GM19452 (cell line): ENCODE measurements around the gene DCDC1.

Experiments used
- ATAC-seq: cut with Tn5 transposase; IDR thresholded peaks from one replicate; pipeline ENCODE4 v1.9.1; 2021; ENCODE audit not compliant: unreplicated experiment

DCDC1 gene

DNA sequence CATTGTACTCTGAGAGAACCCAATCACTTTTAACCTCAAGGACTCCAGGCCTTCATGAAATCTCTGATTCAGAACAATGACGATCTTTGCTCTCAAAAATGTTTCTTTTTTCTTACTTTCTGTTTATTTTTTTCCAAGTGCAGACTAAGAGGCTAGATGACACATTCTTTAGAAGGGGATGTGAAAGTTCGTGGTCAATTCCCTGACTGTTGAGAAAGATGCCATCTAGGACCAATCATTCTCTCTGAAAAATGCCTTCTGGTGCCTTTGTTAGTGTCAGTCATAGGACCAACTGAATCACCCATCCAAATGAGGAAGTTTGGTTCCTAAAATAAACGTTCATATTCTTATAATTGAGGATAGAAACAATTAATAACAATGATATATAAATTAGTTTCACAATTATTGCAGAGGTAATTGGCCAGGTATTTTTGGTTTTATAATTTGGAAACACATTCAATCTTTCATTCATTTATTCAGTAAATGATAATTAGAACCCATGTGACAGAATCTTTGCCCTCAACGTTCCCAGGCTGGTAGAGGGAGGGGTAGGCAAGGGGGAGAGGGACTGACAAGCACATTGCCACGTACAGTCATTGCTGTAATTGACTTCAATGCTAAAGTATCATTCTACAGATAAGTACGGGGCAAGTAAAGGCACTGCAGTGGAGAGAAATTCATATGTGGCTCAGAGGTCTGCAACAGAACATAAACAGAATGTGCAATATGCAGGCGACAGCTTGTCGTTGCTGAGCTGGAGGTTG lies 450.0 kb downstream of the DCDC1 start:
- ATAC-seq = peak; percentile 52

DNA sequence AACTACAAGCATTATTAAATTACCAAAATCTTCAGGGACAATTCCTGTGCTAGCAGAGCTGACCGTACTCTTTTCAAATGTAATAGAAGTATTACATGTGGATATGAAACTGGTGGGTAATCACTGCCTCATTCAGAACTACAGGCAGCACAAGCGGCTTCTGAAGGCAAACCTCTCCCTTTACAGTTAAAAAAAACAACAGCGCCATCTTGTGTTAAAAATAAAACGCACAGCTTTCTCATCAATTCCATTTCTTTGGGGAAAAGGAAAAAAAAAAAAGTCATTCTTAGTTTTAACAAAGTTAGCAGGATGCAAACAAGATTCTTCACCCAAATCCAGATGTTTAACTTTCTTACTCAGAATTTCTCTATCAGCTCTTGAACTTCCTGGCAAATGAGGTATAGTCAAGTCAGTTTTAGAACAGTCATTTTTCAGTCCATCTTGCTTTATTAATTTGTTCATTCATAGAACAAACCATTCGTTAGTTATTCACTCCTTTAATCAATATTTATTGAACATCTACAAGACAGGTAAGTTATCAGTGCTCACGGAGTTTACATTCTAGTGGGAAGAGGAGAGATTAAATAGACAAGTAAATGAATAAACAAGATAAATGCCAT lies 451.6 kb downstream of the DCDC1 start:
- peak; percentile 74 for ATAC-seq

DNA sequence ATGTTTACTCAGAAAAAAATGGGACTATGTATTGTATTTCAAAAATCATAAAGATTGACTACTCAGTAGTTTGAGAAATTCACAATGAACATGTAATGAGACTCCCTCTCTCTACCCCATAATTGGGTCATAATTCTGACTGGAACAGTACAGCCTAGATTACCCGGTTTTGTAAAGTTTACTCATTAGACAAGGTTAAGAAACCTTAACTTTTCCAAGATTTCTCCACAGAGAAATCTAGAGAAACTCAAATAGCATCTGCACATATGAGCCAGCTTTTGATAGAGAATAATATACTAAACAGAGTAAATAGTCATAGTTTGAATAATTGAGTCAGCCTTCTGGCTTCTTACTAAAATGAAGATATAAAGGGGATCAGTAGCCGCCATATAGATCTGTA lies 452.3 kb downstream of the DCDC1 start:
- ATAC-seq = no peak

DNA sequence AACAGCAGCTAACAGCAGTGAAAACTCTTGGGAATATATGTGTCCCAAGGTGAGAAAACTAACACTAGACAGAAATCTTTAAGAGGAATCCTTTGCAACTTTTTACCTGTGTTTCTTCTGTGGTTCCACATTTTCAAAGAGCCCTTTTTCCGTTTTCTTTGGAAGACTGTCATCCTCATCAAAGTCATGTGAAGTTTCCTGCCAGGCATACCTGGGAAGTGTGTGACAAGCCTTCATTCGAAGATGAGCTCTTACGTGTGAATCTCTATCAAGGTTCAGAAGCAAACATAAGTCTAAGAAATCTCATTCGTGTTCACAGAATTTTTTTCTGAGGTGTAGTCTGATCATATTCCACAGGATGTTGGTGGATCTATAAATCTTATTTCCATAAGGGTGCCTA lies 452.8 kb downstream of the DCDC1 start:
- no peak for ATAC-seq

DNA sequence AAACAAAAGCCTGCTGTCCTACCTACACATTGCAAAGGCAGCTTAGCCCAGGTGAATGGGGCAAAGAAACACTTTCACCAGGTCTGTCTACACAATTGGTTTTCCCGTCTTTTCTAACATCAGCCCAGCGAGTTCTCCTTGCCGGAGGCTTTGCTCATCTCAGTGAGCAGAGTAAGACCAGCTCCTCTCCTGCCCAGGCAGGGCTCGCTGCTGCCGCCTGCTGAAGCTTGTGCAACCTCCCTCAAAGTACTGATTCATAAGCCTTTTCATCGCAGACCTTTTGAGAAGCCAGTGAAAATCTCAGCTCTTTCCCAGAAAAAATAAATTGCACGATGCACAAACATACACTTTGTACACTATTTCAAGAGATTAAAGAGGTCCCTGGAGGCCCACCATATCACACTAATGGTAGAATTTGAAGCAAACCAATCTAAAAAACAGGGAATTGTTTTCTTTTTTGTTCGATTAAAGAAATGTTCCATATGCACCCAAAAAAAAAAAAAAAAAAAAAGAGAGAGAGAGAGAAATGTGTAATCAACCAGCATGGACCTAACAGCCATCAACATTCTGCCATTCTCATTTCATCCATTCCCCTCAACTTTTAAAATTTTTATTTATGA lies 455.3 kb downstream of the DCDC1 start:
- no peak for ATAC-seq

DNA sequence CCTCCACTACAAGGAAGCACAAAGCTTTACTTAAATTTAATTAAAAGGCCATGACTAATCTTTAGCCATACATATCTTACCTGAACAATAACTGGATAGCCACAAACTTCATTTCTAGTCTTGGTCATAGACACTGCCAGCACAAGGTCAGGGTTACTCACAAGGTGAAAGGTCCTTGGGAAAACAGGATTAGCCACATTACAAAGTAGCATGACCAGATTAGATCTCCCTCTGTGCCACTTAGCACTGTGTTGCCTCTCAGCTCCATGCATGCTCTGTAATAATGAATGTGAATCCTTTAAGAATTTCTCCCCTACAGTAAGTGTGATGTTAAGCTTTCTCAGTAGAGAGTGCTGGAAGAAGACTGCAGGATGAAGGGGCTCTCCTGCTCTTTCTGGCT lies 458.3 kb downstream of the DCDC1 start:
- ATAC-seq = no peak

DNA sequence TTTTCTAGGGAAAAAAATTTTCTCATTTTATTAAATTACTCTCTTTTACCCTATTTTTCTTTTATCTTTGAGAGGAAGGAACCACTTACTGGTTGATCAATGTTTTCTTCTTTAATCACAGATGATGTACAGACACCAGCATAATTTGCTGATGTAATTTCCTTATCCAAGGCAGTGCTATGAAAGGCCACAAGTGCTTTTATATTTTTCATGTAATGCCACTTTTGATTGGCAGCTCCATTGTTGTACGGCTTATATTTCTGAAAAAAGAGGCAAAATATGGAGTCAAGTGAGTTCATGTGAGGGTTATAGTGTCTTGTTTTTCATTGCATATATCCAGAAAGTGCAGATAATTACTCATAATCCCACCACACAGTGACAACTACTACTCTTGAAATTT lies 460.7 kb downstream of the DCDC1 start:
- ATAC-seq = no peak

DNA sequence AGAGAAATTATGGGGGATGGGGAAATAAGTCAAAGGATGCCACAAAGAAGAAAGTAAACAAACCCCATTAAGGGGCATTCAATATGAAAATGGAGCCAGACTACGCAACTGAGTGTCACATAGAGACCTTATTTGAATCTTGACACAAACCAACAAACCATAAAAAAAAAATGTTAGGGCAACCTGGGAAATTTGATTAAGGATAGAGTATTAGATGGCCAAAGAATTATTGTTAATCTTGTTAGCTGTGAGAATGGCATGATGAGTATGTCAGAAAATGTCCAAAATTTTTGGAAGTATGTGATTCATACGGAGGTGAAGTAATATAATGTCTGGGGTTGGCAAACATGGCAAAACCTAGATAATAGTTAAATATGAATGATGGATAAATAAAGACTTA lies 461.3 kb downstream of the DCDC1 start:
- ATAC-seq = no peak

DNA sequence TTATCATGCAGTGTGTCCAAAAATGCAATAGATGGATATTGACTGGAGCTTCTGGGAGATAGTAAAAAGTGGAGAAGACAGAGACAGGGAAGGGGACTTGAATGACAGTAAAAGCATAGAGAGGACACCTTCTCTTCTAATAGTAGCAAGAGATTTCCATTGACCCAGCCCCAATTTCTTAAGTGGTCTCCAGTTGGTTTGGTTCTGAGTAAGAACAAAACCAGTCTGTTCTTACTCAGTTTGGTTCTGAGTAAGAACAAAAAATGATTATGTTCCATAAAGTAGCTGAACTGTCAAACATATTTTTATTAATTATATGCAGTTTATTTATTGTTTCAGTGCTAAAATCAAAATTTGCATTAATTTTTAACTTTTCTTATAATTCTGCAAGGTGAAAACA lies 466.6 kb downstream of the DCDC1 start:
- ATAC-seq = no peak

DNA sequence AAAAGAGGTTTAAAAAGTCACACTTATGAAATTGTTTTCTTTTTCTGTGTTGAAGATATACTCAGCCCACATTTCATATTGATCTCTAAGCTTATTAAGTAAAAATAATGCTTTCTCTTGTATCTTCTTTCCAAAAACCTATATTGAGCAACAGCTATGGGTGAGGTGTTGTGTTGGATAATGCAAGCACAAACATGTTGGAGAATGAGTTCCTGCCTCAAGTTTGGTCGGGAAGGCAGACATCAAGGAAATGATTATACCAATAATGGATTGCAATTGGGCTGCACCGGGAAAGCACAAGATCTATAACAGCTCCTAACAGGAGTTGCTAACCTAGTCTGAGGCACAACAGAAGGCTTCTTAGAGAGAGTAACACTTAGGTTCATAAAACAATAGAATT lies 474.5 kb downstream of the DCDC1 start:
- no peak for ATAC-seq

DNA sequence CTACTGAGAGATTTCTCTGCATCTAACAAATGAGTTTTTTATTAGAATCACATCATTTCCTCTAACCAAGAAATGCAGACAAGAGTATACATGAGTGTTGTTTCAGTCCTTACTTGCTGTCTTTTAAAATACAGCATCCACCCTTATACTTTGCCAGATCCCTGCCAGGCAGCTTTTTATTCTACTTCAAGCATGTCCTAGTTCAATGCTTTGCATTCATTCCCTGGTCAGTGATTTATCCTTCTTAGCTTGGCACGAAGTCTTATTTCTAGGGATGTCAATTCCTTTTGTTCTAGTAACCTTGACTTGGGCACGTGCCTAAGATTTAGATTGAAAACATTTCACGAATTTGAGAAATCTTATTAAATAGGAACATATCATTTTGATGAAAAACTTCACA lies 476.2 kb downstream of the DCDC1 start:
- no peak for ATAC-seq

DNA sequence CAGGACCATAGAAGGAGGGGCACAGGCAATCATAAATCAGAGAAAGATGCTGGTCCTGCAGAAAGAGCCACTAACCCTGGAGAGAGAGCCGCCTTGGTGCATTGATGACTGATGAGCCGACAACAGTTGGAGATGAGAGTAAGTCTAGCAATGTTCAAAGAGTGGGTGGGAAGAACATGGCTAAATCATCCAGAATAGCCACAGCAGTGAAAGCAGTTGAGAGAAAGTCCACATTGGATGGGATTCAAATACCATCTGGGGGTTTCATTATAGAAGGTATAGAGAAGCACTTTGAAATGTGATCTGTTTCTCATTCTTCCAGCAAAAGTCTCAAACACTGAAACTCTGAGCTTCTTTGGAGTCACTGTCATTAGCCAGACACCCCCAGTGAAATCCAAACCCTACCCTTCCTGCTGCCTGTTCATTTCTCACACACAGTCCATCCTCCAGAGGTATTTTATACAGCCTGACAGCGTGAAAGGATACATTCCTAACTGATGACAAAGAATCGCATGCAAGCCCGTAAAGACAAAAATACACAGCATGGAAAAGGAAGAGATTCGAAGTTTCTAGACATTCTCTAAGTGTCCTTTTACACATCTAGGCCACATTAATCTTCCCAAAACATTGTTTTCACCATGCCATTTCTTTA lies 480.3 kb downstream of the DCDC1 start:
- no peak for ATAC-seq

DNA sequence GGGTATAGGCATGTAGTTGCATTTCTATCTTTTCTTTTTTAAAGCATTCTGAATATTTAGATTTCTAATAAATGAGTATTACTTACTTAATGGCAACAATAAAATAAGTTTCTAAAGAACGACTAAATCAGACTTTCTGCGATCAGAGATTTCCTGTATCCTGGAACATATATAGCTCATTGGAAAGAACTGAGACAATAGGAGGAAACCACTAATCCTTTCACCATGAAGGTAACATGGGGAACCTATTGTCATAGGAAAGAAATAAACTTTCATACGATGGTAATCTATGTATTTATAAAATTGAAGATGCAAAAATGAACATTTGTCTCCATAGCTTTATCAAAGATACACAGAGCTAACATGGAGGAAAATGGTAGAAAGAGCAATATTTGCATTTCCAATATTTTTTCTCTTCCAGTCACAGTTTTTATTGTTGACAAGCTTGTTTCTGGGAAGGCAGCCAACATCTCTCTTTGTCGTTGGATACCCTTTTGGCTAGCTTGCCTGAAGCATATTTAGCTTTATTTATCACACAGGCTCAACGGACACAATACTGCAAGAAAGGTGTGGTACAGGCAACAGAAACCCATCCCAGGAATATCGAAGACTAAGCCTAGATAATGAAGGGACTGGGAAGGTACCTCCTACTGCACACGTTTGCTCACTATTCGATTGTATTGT lies 490.1 kb downstream of the DCDC1 start:
- ATAC-seq = no peak

DNA sequence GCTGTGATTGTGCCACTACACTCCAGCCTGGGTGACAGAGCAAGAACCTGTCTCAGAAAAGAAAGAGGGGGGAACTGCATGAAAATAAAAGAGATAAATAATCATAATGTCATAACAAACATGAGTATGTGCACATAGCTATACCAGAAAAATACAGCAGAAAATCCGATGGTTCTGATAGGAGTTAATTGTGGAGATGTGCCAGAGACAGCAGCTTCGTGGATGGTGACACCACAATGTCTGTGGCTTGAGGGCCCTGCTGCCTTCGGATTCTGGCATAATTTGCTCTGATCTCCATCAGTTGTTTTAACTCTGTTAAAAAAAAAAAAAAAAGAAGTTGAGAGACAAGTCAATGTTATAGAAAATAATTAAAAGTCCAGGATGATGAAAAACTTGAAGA lies 491.1 kb downstream of the DCDC1 start:
- no peak for ATAC-seq

DNA sequence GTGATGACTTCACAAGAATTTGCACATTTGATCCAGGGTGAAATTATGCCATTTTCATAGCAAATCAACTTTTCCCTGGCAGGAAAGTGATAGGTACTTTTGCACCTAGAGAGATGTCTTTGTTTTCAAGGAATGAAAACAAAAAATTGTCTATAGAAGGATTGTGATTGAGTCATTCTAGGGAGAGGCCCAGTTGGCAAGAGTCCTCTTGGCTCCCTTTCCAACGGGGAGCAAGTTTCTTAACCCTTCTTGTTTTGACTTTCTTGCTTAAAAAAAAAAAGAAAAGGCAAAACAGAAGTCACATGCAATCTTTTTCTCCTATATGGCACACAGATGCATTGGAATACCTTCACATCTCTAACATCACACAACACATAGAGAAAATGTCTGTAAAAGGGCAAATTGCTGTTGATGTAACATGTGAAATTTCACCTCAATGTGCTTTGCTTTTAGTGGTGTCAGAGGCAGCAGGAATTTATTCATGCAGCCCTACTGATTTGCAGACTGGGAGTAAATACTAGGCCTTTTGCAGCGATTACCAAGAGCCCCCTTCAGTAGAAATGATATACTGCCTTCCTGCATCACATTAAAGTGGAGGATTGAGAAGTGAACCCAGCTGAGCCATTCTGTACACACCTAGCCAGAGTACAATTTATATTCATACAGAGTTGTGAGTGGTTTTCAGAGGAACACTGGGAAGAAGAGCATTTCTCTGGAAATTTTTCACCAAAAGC lies 492.7 kb downstream of the DCDC1 start:
- no peak for ATAC-seq

DNA sequence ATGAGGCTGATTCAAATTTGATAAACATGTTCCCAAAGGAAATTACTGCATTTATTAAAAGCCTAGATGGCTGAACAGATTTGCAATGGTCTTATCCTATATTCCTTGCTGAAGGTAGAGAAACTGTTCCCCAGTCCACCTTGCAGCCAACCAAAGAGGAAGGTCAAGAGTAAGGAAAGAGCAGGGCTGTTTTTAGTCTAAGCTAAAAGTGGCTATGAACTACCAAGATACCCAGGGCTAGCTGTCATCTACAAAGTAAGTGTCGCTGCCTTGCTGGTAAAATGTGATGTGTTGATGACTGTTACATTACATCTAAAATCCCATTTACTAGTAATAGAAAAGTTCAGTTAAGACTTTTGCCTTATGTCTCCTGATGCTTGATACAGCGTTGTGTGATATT lies 493.3 kb downstream of the DCDC1 start:
- no peak for ATAC-seq

DNA sequence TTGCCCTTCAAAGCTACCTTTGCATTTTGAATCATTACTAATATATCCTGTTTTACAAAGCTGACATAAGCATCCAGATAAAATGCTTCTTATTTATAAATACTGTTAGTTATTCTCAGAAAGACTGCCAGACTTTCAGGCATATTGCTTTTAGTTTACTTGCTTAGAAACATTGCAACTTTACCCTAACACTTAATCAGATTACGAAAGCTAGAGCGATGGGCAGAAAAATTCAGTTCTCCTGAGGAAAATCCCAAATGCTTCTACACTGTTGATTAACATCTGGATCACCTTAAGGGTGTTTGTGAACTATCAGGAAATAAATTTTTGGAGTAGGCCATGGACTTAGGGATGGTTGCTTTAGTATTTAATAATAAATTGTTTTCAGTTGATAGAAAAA lies 493.7 kb downstream of the DCDC1 start:
- ATAC-seq = no peak

DNA sequence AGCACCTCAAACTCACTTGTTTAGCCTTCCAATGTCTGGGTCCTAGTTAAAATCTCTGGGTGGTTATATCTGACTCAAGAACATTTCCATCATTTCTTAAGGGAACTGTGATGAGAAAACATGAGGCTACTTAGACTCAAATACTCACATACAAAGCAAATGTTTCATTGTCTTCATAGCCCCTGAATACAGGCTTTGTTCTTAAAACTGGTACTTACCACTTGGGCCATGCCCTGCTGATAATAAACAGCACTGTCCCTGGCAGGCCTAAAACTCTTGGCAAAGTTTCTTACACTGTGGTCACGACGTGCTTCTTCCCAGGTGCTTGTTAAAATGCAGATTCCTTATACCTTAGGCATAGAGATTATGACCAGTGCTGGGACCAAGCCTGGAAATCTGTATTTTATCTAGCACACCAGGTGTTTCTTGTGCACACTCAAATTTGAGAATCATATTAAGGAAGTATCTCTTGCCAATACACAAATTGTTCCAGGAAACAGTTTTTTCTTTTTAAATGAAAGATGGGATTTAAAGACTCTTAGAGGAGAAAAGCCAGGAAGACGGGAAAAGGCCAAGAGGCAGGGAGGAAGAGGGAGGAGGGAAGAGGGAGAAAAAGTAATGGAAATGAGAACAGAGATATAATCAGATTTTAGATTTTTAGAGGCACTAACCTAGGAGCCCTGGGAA lies 495.5 kb downstream of the DCDC1 start:
- ATAC-seq = no peak

DNA sequence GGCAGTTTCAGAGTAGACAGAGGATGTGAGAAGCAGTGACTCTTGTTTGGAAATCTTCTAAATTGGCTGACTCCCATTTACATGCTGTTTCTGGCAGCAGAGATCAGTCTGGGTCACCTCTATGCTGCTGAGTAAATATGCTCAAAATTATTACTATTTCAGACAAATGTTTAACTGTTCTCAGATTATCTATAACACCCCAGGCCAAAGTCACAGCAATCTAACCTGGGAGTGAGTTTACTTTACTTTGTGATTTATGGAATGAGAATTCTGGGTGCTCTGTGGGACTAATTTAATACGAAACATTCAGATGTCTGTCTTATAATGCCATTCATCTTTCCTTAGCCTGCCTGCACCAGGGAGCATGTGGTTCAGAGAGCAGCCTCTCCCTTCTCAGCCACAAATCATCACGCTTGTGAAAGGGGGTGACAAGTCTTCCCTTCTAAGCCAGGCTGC lies 500.9 kb downstream of the DCDC1 start:
- ATAC-seq = no peak

DNA sequence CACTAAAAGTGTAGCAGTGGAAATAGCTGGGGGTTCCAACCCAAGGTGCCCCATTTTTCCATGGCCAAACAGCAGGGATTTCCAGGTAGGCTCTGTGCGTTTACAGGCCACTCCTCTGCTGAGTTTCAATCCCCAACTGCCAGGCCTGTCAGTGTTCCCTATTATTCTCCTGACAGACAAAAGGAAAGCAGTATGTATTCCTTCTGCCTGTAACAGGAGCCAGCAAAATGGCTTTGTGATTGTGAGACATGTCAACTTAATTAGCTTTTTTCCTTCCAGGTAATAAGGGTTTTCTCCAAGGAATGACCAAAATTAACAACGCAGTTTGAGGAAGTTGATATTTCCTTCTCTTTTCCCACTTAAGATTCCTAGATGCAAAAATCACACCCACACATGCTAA lies 506.3 kb downstream of the DCDC1 start:
- no peak for ATAC-seq
